ENCODE results near the gene ATXN2.

The ATXN2 gene

GRCh38 chr12:111448846-111449790 is 150.0 kb downstream of the ATXN2 start:
- DNase-seq: no peak

GRCh38 chr12:111448266-111448830 is 150.8 kb downstream of the ATXN2 start:
- no peak for DNase-seq

GRCh38 chr12:111447571-111448265 is 151.4 kb downstream of the ATXN2 start:
- DNase-seq: no peak

GRCh38 chr12:111446631-111447570 is 152.2 kb downstream of the ATXN2 start:
- no peak for DNase-seq

GRCh38 chr12:111445726-111446581 is 153.2 kb downstream of the ATXN2 start:
- DNase-seq: peak; percentile 57

- peak; percentile 80 for DNase-seq
Measured at GRCh38 chr12:111444925-111445725, 154.0 kb downstream of the ATXN2 start.

GRCh38 chr12:111444314-111444924 is 154.7 kb downstream of the ATXN2 start:
- no peak for DNase-seq

GRCh38 chr12:111443586-111443985 is 155.5 kb downstream of the ATXN2 start:
- DNase-seq: no peak

- no peak for DNase-seq
Measured at GRCh38 chr12:111443086-111443485, 156.0 kb downstream of the ATXN2 start.

GRCh38 chr12:111442301-111443045 is 156.6 kb downstream of the ATXN2 start:
- no peak for DNase-seq

GRCh38 chr12:111441107-111441928 is 157.8 kb downstream of the ATXN2 start:
- DNase-seq: peak; percentile 11

GRCh38 chr12:111440631-111441030 is 158.5 kb downstream of the ATXN2 start:
- peak; percentile 16 for DNase-seq

GRCh38 chr12:111440152-111440551 is 159.0 kb downstream of the ATXN2 start:
- DNase-seq: peak; percentile 18

- peak; percentile 14 for DNase-seq
Measured at GRCh38 chr12:111439657-111440151, 159.4 kb downstream of the ATXN2 start.

GRCh38 chr12:111438481-111438880 is 160.6 kb downstream of the ATXN2 start:
- peak; percentile 35 for DNase-seq

- DNase-seq: no peak
Measured at GRCh38 chr12:111437816-111438454, 161.2 kb downstream of the ATXN2 start.

GRCh38 chr12:111436811-111437210 is 162.3 kb downstream of the ATXN2 start:
- no peak for DNase-seq

- no peak for DNase-seq
Measured at GRCh38 chr12:111436266-111436665, 162.8 kb downstream of the ATXN2 start.

Measured in femur (tissue), 1 donor.